IMR-90 (cell line): ENCODE results near the gene RNU6-7. TPM values are rescaled to one million over a fixed set of nuclear protein-coding genes. Genes with fewer than 3 reads are reported as not detected.

ENCODE experiments used
- ATAC-seq: fragments of 200-7000 bp; cut with Tn5 transposase; 2 replicates; pipeline ENCODE4 v1.9.1; 2020; ENCODE audit warnings: low read depth, mild to moderate bottlenecking, moderate library complexity
- BruUV-seq: library from RNA; stranded (reverse); fragments of 400-500 nt; replicated peaks from 2 replicates; lab custom pipeline; 2021; lab: Mats Ljungman, UMichigan
- CTCF ChIA-PET: fragments of 300-600 bp; formaldehyde crosslinking; extraction: SDS; loops from one replicate; lab custom pipeline; 2021; ENCODE audit warnings: antibody characterized with exemption; lab: Yijun Ruan, JAX
- POLR2A ChIA-PET: fragments of 300-600 bp; sonication (Branson Sonifier 250); formaldehyde crosslinking; loops from one replicate; lab custom pipeline; 2022; ENCODE audit warnings: antibody characterized with exemption; ENCODE audit not compliant: unreplicated experiment; lab: Charles Lee
- DNase-seq: peaks from one replicate; pipeline ENCODE4 v3.0.0; 2013
- H2AFZ ChIP-seq: replicated peaks from 2 replicates; pipeline ENCODE3; 2013; ENCODE audit warnings: low read length, mild to moderate bottlenecking; ENCODE audit not compliant: poor library complexity
- H2AK5ac ChIP-seq: 2 replicates; pipeline ENCODE4 v1.6.1; 2013; ENCODE audit warnings: low read depth, low read length, inconsistent platforms
- H2AK9ac ChIP-seq: replicated peaks from 2 replicates; pipeline ENCODE3; 2013; ENCODE audit warnings: mild to moderate bottlenecking, low read depth, low read length, moderate library complexity; ENCODE audit not compliant: poor library complexity
- H2BK120ac ChIP-seq: 2 replicates; pipeline ENCODE4 v1.6.1; 2013; ENCODE audit warnings: low read depth, low read length, inconsistent platforms
- H2BK15ac ChIP-seq: 3 replicates; pipeline ENCODE4 v1.6.1; 2013; ENCODE audit warnings: low read depth, low read length, inconsistent platforms
- H2BK20ac ChIP-seq: 2 replicates; pipeline ENCODE4 v1.6.1; 2013; ENCODE audit warnings: low read depth, mild to moderate bottlenecking, inconsistent platforms, low read length, moderate library complexity
- H2BK5ac ChIP-seq: 2 replicates; pipeline ENCODE4 v1.6.1; 2013; ENCODE audit warnings: mild to moderate bottlenecking, low read depth, low read length, inconsistent platforms; ENCODE audit not compliant: poor library complexity, severe bottlenecking
- H3K14ac ChIP-seq: replicated peaks from 2 replicates; pipeline ENCODE4 v1.6.1; 2013; ENCODE audit warnings: low read depth, low read length, inconsistent platforms
- H3K18ac ChIP-seq: 2 replicates; pipeline ENCODE4 v1.6.1; 2013; ENCODE audit warnings: low read depth, low read length, control low read depth
- H3K23ac ChIP-seq: 2 replicates; pipeline ENCODE4 v1.6.1; 2013; ENCODE audit warnings: low read depth, low read length, inconsistent platforms
- H3K27ac ChIP-seq: 2 replicates; pipeline ENCODE4 v1.5.1; 2013; ENCODE audit warnings: mild to moderate bottlenecking, control low read depth, low read length; ENCODE audit not compliant: insufficient read depth
- H3K27me3 ChIP-seq: 2 replicates; pipeline ENCODE4 v1.6.1; 2013; ENCODE audit warnings: low read length; ENCODE audit not compliant: control insufficient read depth, insufficient read depth
- H3K36me3 ChIP-seq: 2 replicates; pipeline ENCODE4 v1.6.1; 2013; ENCODE audit warnings: low read length, mixed read lengths; ENCODE audit not compliant: control insufficient read depth, insufficient read depth
- H3K4ac ChIP-seq: 2 replicates; pipeline ENCODE4 v1.6.1; 2013; ENCODE audit warnings: low read depth, low read length, inconsistent platforms
- H3K4me1 ChIP-seq: 2 replicates; pipeline ENCODE4 v1.6.1; 2013; ENCODE audit warnings: low read length, mixed read lengths; ENCODE audit not compliant: control insufficient read depth, insufficient read depth
- H3K4me2 ChIP-seq: 2 replicates; pipeline ENCODE4 v1.6.1; 2013; ENCODE audit warnings: low read depth, mild to moderate bottlenecking, control low read depth, low read length, moderate library complexity
- H3K4me3 ChIP-seq: 2 replicates; pipeline ENCODE4 v1.5.1; 2013; ENCODE audit warnings: low read depth, mild to moderate bottlenecking, control low read depth, low read length, moderate library complexity; ENCODE audit not compliant: insufficient read depth
- H3K56ac ChIP-seq: 2 replicates; pipeline ENCODE4 v1.6.1; 2013; ENCODE audit warnings: low read length, inconsistent platforms; ENCODE audit not compliant: insufficient read depth; ENCODE audit errors: extremely low read depth
- H3K79me1 ChIP-seq, 2 experiments: 2 replicates each; pipeline ENCODE4 v1.6.1; 2013; ENCODE audit warnings: low read length in 2 of 2, inconsistent platforms in 1 of 2, low read depth in 1 of 2
- H3K9ac ChIP-seq: 2 replicates; pipeline ENCODE4 v1.6.1; 2013; ENCODE audit warnings: low read depth, low read length, control low read depth
- H3K9me1 ChIP-seq: 2 replicates; pipeline ENCODE4 v1.6.1; 2013; ENCODE audit warnings: low read length, inconsistent platforms; ENCODE audit not compliant: insufficient read depth
- H3K9me3 ChIP-seq: 2 replicates; pipeline ENCODE4 v1.6.1; 2013; ENCODE audit warnings: low read length; ENCODE audit not compliant: control insufficient read depth, insufficient read depth
- H4K20me1 ChIP-seq: 2 replicates; pipeline ENCODE4 v1.6.1; 2013; ENCODE audit warnings: low read length, inconsistent platforms; ENCODE audit not compliant: insufficient read depth
- H4K5ac ChIP-seq: 2 replicates; pipeline ENCODE4 v1.6.1; 2013; ENCODE audit warnings: mild to moderate bottlenecking, low read depth, low read length, control low read depth
- H4K8ac ChIP-seq, 2 experiments: 2 replicates each; pipeline ENCODE4 v1.6.1; 2013; ENCODE audit warnings: low read depth in 2 of 2, low read length in 2 of 2, control low read depth in 1 of 2, inconsistent platforms in 1 of 2
- H4K91ac ChIP-seq: 2 replicates; pipeline ENCODE4 v1.6.1; 2013; ENCODE audit warnings: low read depth, low read length, inconsistent platforms; ENCODE audit not compliant: insufficient read depth
- BHLHE40 ChIP-seq: fragments of 150-350 bp; IDR thresholded peaks from 2 replicates; pipeline ENCODE4 v1.6.1; 2016; ENCODE audit warnings: mild to moderate bottlenecking, low read depth, low read length
- CEBPB ChIP-seq: IDR thresholded peaks from 2 replicates; pipeline ENCODE4 v1.6.1; 2012; ENCODE audit warnings: low read depth, low read length, improper control_type of control experiment
- CHD1 ChIP-seq: IDR thresholded peaks from 2 replicates; pipeline ENCODE4 v1.6.1; 2012; ENCODE audit warnings: low read depth, low read length, improper control_type of control experiment
- CTCF ChIP-seq: conservative IDR thresholded peaks from 2 replicates; pipeline ENCODE4 v1.5.1; 2012; ENCODE audit warnings: mild to moderate bottlenecking, low read depth, low read length, improper control_type of control experiment
- ELK1 ChIP-seq: fragments of 150-350 bp; IDR thresholded peaks from 2 replicates; pipeline ENCODE4 v1.6.1; 2016; ENCODE audit warnings: low read depth, mild to moderate bottlenecking, low read length, moderate library complexity, borderline replicate concordance
- FOS ChIP-seq: fragments of 150-350 bp; IDR thresholded peaks from 2 replicates; pipeline ENCODE4 v1.6.1; 2016; ENCODE audit warnings: low read depth, low read length
- MAFK ChIP-seq: IDR thresholded peaks from 2 replicates; pipeline ENCODE4 v1.6.1; 2012; ENCODE audit warnings: low read depth, low read length, improper control_type of control experiment
- MAZ ChIP-seq: IDR thresholded peaks from 2 replicates; pipeline ENCODE4 v1.6.1; 2012; ENCODE audit warnings: low read depth, mild to moderate bottlenecking, low read length, improper control_type of control experiment, moderate library complexity, borderline replicate concordance
- MXI1 ChIP-seq: IDR thresholded peaks from 2 replicates; pipeline ENCODE4 v1.6.1; 2012; ENCODE audit warnings: low read depth, mild to moderate bottlenecking, low read length, moderate library complexity, borderline replicate concordance
- NFE2L2 ChIP-seq: fragments of 150-350 bp; IDR thresholded peaks from 2 replicates; pipeline ENCODE4 v1.6.1; 2016; ENCODE audit warnings: low read depth, mild to moderate bottlenecking, low read length
- POLR2A ChIP-seq: IDR thresholded peaks from 2 replicates; pipeline ENCODE4 v1.6.1; 2012; ENCODE audit warnings: mild to moderate bottlenecking, low read depth, low read length
- RAD21 ChIP-seq: IDR thresholded peaks from 2 replicates; pipeline ENCODE4 v1.6.1; 2012; ENCODE audit warnings: low read length, improper control_type of control experiment
- RCOR1 ChIP-seq: IDR thresholded peaks from 2 replicates; pipeline ENCODE4 v1.6.1; 2012; ENCODE audit warnings: mild to moderate bottlenecking, low read length, improper control_type of control experiment; ENCODE audit not compliant: insufficient replicate concordance
- RFX5 ChIP-seq: IDR thresholded peaks from 2 replicates; pipeline ENCODE4 v1.8.0; 2012; ENCODE audit warnings: low read depth, mild to moderate bottlenecking, low read length, moderate library complexity
- SMC3 ChIP-seq: fragments of 150-350 bp; IDR thresholded peaks from 2 replicates; pipeline ENCODE4 v1.6.1; 2016; ENCODE audit warnings: low read depth, mild to moderate bottlenecking, antibody characterized with exemption, low read length, moderate library complexity
- USF2 ChIP-seq: fragments of 150-350 bp; IDR thresholded peaks from 2 replicates; pipeline ENCODE4 v1.6.1; 2017; ENCODE audit warnings: mild to moderate bottlenecking, antibody characterized with exemption, low read length, low read depth
- WGBS, 2 experiments: methylation state at CpG; one replicate each; pipeline versions ENCODE4 v1.1.5 to v1.1.7; 2013; ENCODE audit warnings: missing lambda C conversion rate in 2 of 2; ENCODE audit not compliant: insufficient read length in 1 of 2; ENCODE audit errors: extremely low coverage in 2 of 2; 5-methylcytosine and 5-hydroxymethylcytosine counted together
- dilution Hi-C: fragments of 300-500 bp; cut with HindIII; formaldehyde crosslinking; loops from one replicate; pipeline ENCODE4 v1.14.3; 2018; ENCODE audit warnings: low sequenced_read_pairs; ENCODE audit not compliant: unreplicated experiment
- in situ Hi-C: fragments of 300-500 bp; cut with MboI; formaldehyde crosslinking; loops from 3 replicates; pipeline ENCODE4 v1.14.3; 2019; ENCODE audit warnings: low sequenced_read_pairs, inconsistent platforms, mixed read lengths
- intact Hi-C: fragments of 100-400 bp; cut with micrococcal nuclease; formaldehyde crosslinking; loops from 2 replicates; pipeline ENCODE4 v1.10.0; 2022
- polyA plus RNA-seq, 3 experiments: library from polyadenylated mRNA; depleted of rRNA; stranded (reverse); fragments of >200 nt; gene quantifications; 2 replicates each; pipeline ENCODE4 v1.2.3, GENCODE V29; 2012; ENCODE audit warnings: low replicate concordance in 1 of 3
- total RNA-seq: library from RNA; depleted of rRNA; stranded (reverse); fragments of >200 nt; gene quantifications from 2 replicates; pipeline ENCODE4 v1.2.3, GENCODE V29; 2012

Gene RNU6-7
- total and polyA plus RNA-seq, 2 of the 4 experiments (the other 2 are of a cell fraction), result not detected

GRCh38 chr14:32192712-32193373, 9.0 kb upstream of the RNU6-7 start:
- ChIA-PET CTCF (interaction anchor here (0.5 kb wide), 1 partner anchor 12 kb away, joined by 3 read pairs; no protein-coding TSS in a partner anchor), POLR2A (no interaction called here)
- Histone ChIP-seq H2BK5ac (no peak overlapping the region), H3K9me3 (no peaks in the 10 kb centered on the region), H3K79me1 (no peaks in the 10 kb centered on the region), H4K20me1 (no peaks in the 10 kb centered on the region), H2BK120ac (no peak overlapping the region), H3K9ac (no peak overlapping the region), H4K8ac (no peak overlapping the region), H2AFZ (no peak overlapping the region), H3K4me2 (no peak overlapping the region), H2AK5ac (no peak overlapping the region), H3K56ac (no peak overlapping the region), H4K91ac (no peak overlapping the region), H3K4me1 (no peaks in the 10 kb centered on the region), H3K27ac (no peak overlapping the region), H3K4ac (no peak overlapping the region), H3K9me1 (no peaks in the 10 kb centered on the region), H2BK20ac (no peak overlapping the region), H3K36me3 (no peaks in the 10 kb centered on the region), H3K23ac (no peak overlapping the region), H3K14ac (no peak overlapping the region), H3K18ac (no peak overlapping the region), H2BK15ac (no peak overlapping the region), H3K27me3 (peaks cover 2% of the 10 kb centered on the region; the same call in 1 of the 2 replicates), H2AK9ac (no peak overlapping the region), H4K5ac (no peak overlapping the region), H3K4me3 (no peak overlapping the region)
- DNase-seq, result no peak
- no CpG with 5 or more reads among the region's 2 CpGs for WGBS, 2 experiments
- in situ Hi-C loops, result no loop called here
- BruUV-seq, result no TSS peak
- dilution Hi-C loops, result no loop called here
- no peak for ATAC-seq
- no peak for TF ChIP-seq NFE2L2
- no peak for TF ChIP-seq MXI1
- TF ChIP-seq BHLHE40, result no peak
- TF ChIP-seq CTCF, result no peak
- TF ChIP-seq CHD1, result no peak
- TF ChIP-seq USF2, result no peak
- no peak for TF ChIP-seq MAZ
- TF ChIP-seq FOS, result no peak
- TF ChIP-seq MAFK, result no peak
- no peak for TF ChIP-seq RAD21
- no peak for TF ChIP-seq CEBPB
- no peak for TF ChIP-seq RCOR1
- TF ChIP-seq RFX5, result no peak
- no peak for TF ChIP-seq SMC3
- TF ChIP-seq POLR2A, result no peak
- TF ChIP-seq ELK1, result no peak
- intact Hi-C loops, result no loop called here
